Epithelial cell of proximal tubule (primary cell): ENCODE measurements around the gene CIRBP. TPM values are rescaled to one million over a fixed set of nuclear protein-coding genes. Genes with fewer than 3 reads are reported as not detected.
A peak's percentile ranks its signal among the peaks of the same experiment; 100 is the strongest.

Source experiments
- DNase-seq: peaks from one replicate; pipeline ENCODE4 v3.0.0-alpha.2; 2011; ENCODE audit warnings: low read depth
- H3K4me3 ChIP-seq: 2 replicates; pipeline ENCODE4 v1.5.1; 2011; ENCODE audit warnings: low read depth, mild to moderate bottlenecking, low read length
- total RNA-seq: library from RNA; depleted of rRNA; stranded (reverse); fragments of >200 nt; gene quantifications from 2 replicates; pipeline ENCODE4 v1.2.3, GENCODE V29; 2015
- TF ChIP-seq, protein P1 (sequence below): conservative IDR thresholded peaks from 2 replicates; pipeline ENCODE4 v1.5.1; 2012; ENCODE audit warnings: low read depth, mild to moderate bottlenecking, low read length

Gene CIRBP
- total RNA-seq, 1 donor from 2014 or later: 317 TPM

- no peak overlapping the region for H3K4me3 ChIP-seq
- DNase-seq: no peak
- TF ChIP-seq, protein P1, sequence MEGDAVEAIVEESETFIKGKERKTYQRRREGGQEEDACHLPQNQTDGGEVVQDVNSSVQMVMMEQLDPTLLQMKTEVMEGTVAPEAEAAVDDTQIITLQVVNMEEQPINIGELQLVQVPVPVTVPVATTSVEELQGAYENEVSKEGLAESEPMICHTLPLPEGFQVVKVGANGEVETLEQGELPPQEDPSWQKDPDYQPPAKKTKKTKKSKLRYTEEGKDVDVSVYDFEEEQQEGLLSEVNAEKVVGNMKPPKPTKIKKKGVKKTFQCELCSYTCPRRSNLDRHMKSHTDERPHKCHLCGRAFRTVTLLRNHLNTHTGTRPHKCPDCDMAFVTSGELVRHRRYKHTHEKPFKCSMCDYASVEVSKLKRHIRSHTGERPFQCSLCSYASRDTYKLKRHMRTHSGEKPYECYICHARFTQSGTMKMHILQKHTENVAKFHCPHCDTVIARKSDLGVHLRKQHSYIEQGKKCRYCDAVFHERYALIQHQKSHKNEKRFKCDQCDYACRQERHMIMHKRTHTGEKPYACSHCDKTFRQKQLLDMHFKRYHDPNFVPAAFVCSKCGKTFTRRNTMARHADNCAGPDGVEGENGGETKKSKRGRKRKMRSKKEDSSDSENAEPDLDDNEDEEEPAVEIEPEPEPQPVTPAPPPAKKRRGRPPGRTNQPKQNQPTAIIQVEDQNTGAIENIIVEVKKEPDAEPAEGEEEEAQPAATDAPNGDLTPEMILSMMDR: no peak
Observed at GRCh38 chr19:1268226-1269064, 687 bp upstream of the CIRBP start.

DNA sequence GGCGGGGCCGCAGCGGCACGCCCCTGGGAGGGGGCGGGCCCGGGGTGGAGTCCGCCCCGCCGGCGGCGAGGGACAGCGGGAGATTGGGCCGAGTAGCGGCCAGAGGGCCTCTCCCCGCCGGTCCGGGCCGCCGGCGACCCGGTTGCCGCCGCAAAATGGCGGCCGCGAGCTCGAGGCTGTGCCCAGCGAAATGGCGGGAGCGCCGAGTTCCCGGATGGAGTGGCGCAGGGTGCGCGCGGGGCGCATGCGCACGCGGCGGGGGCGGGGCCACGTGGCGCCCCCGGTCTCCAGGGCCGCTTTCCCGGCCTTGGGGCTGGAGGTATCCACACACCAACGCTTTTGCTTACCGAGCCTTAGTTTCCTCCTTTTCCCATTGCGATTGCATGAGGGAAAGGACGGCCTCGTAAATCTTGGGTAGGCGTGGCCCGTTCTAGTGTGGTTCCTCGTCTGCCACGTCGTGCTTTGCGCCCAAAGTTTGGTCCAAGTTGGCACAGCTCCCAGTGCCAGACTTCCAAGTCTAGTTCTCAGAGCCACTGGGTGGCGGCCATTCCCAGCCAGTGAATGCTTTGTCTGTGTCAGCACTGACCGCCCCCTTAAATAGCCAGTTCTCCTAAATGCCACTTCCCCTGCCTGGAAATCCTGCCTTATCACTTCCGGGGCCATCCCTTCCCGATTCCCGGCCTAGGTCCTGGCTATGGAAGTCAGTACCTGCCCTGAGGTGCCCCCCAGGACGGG, 513 bp downstream of the CIRBP start:
- peak overlapping the region; percentile 64 for H3K4me3 ChIP-seq
- TF ChIP-seq, protein P1: peak; percentile 21
- DNase-seq: no peak

- TF ChIP-seq, protein P1: no peak
- H3K4me3 ChIP-seq: peak overlapping the region; percentile 64
- DNase-seq: no peak
Observed at GRCh38 chr19:1270213-1270853, 1.2 kb downstream of the CIRBP start.

GRCh38 chr19:1270854-1271527, 1.9 kb downstream of the CIRBP start:
- peak overlapping the region; percentile 64 for H3K4me3 ChIP-seq
- TF ChIP-seq, protein P1: no peak
- no peak for DNase-seq

- peak overlapping the region; percentile 64 for H3K4me3 ChIP-seq
- TF ChIP-seq, protein P1: no peak
- no peak for DNase-seq
Observed at GRCh38 chr19:1271528-1272422, 2.6 kb downstream of the CIRBP start.
